HCT116 (cell line): Measurements from ENCODE around the gene SLC25A53. TPM values are rescaled to one million over a fixed set of nuclear protein-coding genes. Genes with fewer than 3 reads are reported as not detected.

Experiments used
- ATAC-seq: fragments of 200-7000 bp; cut with Tn5 transposase; 2 replicates; pipeline ENCODE4 v1.9.1; 2020; ENCODE audit warnings: mild to moderate bottlenecking, moderate library complexity
- BruUV-seq: library from RNA; stranded (reverse); fragments of 400-500 nt; replicated peaks from 2 replicates; lab custom pipeline; 2021; lab: Mats Ljungman, UMichigan
- CTCF ChIA-PET: fragments of 300-600 bp; sonication (Branson Sonifier 250); formaldehyde crosslinking; loops from one replicate; lab custom pipeline; 2021; ENCODE audit warnings: antibody characterized with exemption; lab: Charles Lee
- POLR2A ChIA-PET: fragments of 300-600, 350-600 bp; sonication (Branson Sonifier 250); formaldehyde crosslinking; loops from one replicate; lab custom pipeline; 2021; ENCODE audit warnings: antibody characterized with exemption; lab: Charles Lee
- RAD21 ChIA-PET, 2 experiments: fragments of 300-600 bp; sonication (Branson Sonifier 250); formaldehyde crosslinking; loops; one replicate each; lab custom pipeline; 2023; ENCODE audit warnings: low total read pairs in 2 of 2; ENCODE audit not compliant: uncharacterized antibody in 2 of 2, unreplicated experiment in 2 of 2, low non-redundant PET in 1 of 2; lab: Charles Lee
- DNase-seq: peaks from one replicate; pipeline ENCODE4 v3.0.0-alpha.2; 2010; ENCODE audit warnings: low read depth, low spot score
- H2AFZ ChIP-seq: fragments of 200-600 bp; shearing (Covaris generic), sonication (generic); 2 replicates; pipeline ENCODE4 v1.6.1; 2017; ENCODE audit warnings: low read depth, mixed run types, mixed read lengths, antibody characterized with exemption, low read length; ENCODE audit not compliant: poor library complexity, severe bottlenecking
- H3K27ac ChIP-seq: 2 replicates; pipeline ENCODE4 v1.5.1; 2012; ENCODE audit warnings: low read depth, low read length
- H3K27me3 ChIP-seq: fragments of 200-600 bp; sonication (generic); 2 replicates; pipeline ENCODE4 v1.6.1; 2016; ENCODE audit warnings: mixed run types, low read length, mixed read lengths; ENCODE audit not compliant: insufficient read depth
- H3K36me3 ChIP-seq, 2 experiments: fragments of 200-500 bp in 1 of 2; fragments of 200-600 bp in 1 of 2; sonication (Bioruptor generic) in 1 of 2; sonication (generic) in 1 of 2; 2 replicates each; pipeline versions ENCODE4 v1.5.1 to v1.6.1; 2014 to 2016; ENCODE audit warnings: low read length in 2 of 2, inconsistent platforms in 1 of 2, mixed read lengths in 1 of 2, mixed run types in 1 of 2; ENCODE audit not compliant: insufficient read depth in 2 of 2, control insufficient read depth in 1 of 2
- H3K4me1 ChIP-seq, 2 experiments: fragments of 200-600 bp in 1 of 2; sonication (generic) in 1 of 2; 2 replicates each; pipeline versions ENCODE4 v1.5.1 to v1.6.1; 2012 to 2017; ENCODE audit warnings: low read length in 2 of 2, inconsistent platforms in 1 of 2, mild to moderate bottlenecking in 1 of 2, mixed read lengths in 1 of 2, mixed run types in 1 of 2, moderate library complexity in 1 of 2; ENCODE audit not compliant: insufficient read depth in 2 of 2, control insufficient read depth in 1 of 2
- H3K4me2 ChIP-seq: fragments of 200-600 bp; sonication (generic); 2 replicates; pipeline ENCODE4 v1.6.1; 2017; ENCODE audit warnings: mixed run types, low read length, mixed read lengths
- H3K4me3 ChIP-seq, 2 experiments: fragments of 200-600 bp in 1 of 2; sonication (generic) in 1 of 2; replicated peaks in 1 of 2; 2 replicates each; pipeline ENCODE4 v1.5.1; 2011 to 2016; ENCODE audit warnings: low read length in 2 of 2, control low read depth in 1 of 2, low read depth in 1 of 2, mild to moderate bottlenecking in 1 of 2, mixed read lengths in 1 of 2, mixed run types in 1 of 2
- H3K79me2 ChIP-seq: fragments of 200-600 bp; sonication (generic); 2 replicates; pipeline ENCODE4 v1.6.1; 2017; ENCODE audit warnings: mild to moderate bottlenecking, mixed run types, low read length, moderate library complexity, mixed read lengths; ENCODE audit not compliant: insufficient read depth
- H3K9ac ChIP-seq: fragments of 200-600 bp; sonication (generic); 2 replicates; pipeline ENCODE4 v1.6.1; 2016; ENCODE audit warnings: low read length, mixed read lengths
- H3K9me2 ChIP-seq: fragments of 200-600 bp; sonication (generic), shearing (Covaris generic); 2 replicates; pipeline ENCODE4 v1.6.1; 2017; ENCODE audit warnings: mixed run types, mild to moderate bottlenecking, moderate library complexity; ENCODE audit not compliant: insufficient read depth
- H3K9me3 ChIP-seq, 2 experiments: fragments of 200-500 bp in 1 of 2; fragments of 200-600 bp in 1 of 2; sonication (Bioruptor generic) in 1 of 2; sonication (generic) in 1 of 2; 2 replicates each; pipeline ENCODE4 v1.6.1; 2014 to 2017; ENCODE audit warnings: low read length in 2 of 2, mixed read lengths in 2 of 2, inconsistent platforms in 1 of 2, low read depth in 1 of 2, mild to moderate bottlenecking in 1 of 2, mixed run types in 1 of 2, moderate library complexity in 1 of 2; ENCODE audit not compliant: control insufficient read depth in 1 of 2, insufficient read depth in 1 of 2
- H4K20me1 ChIP-seq: fragments of 200-600 bp; sonication (generic), shearing (Covaris generic); 2 replicates; pipeline ENCODE4 v1.6.1; 2017; ENCODE audit warnings: mixed run types, mild to moderate bottlenecking, moderate library complexity; ENCODE audit not compliant: insufficient read depth
- CBX3 ChIP-seq: IDR thresholded peaks from 2 replicates; pipeline ENCODE4 v1.6.1; 2012; ENCODE audit warnings: low read depth
- CEBPB ChIP-seq: IDR thresholded peaks from 2 replicates; pipeline ENCODE4 v1.6.1; 2012; ENCODE audit warnings: low read depth
- EGR1 ChIP-seq: IDR thresholded peaks from 2 replicates; pipeline ENCODE4 v1.6.1; 2012; ENCODE audit warnings: low read depth
- ELF1 ChIP-seq: IDR thresholded peaks from 2 replicates; pipeline ENCODE4 v1.6.1; 2012; ENCODE audit warnings: low read depth, borderline replicate concordance
- EZH2 ChIP-seq: fragments of 200-600 bp; sonication (generic); IDR thresholded peaks from 2 replicates; pipeline ENCODE4 v1.6.1; 2017; ENCODE audit warnings: antibody characterized with exemption, mixed run types
- FOSL1 ChIP-seq: IDR thresholded peaks from 2 replicates; pipeline ENCODE4 v1.6.1; 2012; ENCODE audit warnings: low read depth
- JUND ChIP-seq: IDR thresholded peaks from 2 replicates; pipeline ENCODE4 v1.6.1; 2012
- POLR2A ChIP-seq: IDR thresholded peaks from 2 replicates; pipeline ENCODE4 v1.7.0; 2011; ENCODE audit warnings: borderline replicate concordance; ENCODE audit not compliant: insufficient read depth, insufficient read length; ENCODE audit errors: extremely low read depth
- POLR2AphosphoS5 ChIP-seq: IDR thresholded peaks from 2 replicates; pipeline ENCODE4 v1.6.1; 2011; ENCODE audit warnings: mild to moderate bottlenecking, low read depth, low read length, moderate library complexity
- SIN3A ChIP-seq: IDR thresholded peaks from 2 replicates; pipeline ENCODE4 v1.6.1; 2012; ENCODE audit warnings: low read depth
- SP1 ChIP-seq: IDR thresholded peaks from 2 replicates; pipeline ENCODE4 v1.6.1; 2012; ENCODE audit warnings: low read depth
- SRF ChIP-seq: IDR thresholded peaks from 2 replicates; pipeline ENCODE4 v1.6.1; 2012; ENCODE audit warnings: low read depth
- TCF7L2 ChIP-seq: IDR thresholded peaks from 2 replicates; pipeline ENCODE4 v1.7.0; 2011; ENCODE audit warnings: borderline replicate concordance, inconsistent platforms; ENCODE audit not compliant: insufficient read depth, insufficient read length; ENCODE audit errors: extremely low read depth
- YY1 ChIP-seq: IDR thresholded peaks from 2 replicates; pipeline ENCODE4 v1.6.1; 2011; ENCODE audit warnings: low read length, low read depth, moderate library complexity, mild to moderate bottlenecking; ENCODE audit not compliant: insufficient replicate concordance; ENCODE audit errors: extremely low read depth
- ZFX ChIP-seq: fragments of 450-650 bp; IDR thresholded peaks from 2 replicates; pipeline ENCODE4 v1.6.1; 2017
- ZNF274 ChIP-seq: fragments of 200-500 bp; sonication (Bioruptor generic); IDR thresholded peaks from 2 replicates; pipeline ENCODE4 v1.6.1; 2014; ENCODE audit warnings: mild to moderate bottlenecking, low read depth, low read length, inconsistent platforms
- intact Hi-C: fragments of 100-400 bp; cut with micrococcal nuclease; formaldehyde crosslinking; loops from 2 replicates; pipeline ENCODE4 v1.10.0; 2022
- total RNA-seq: library from RNA; stranded (reverse); gene quantifications from one replicate; pipeline ENCODE4 v1.2.1, GENCODE V29; 2021; ENCODE audit not compliant: unreplicated experiment
- TF ChIP-seq, protein P1 (sequence below): IDR thresholded peaks from 2 replicates; pipeline ENCODE4 v1.6.1; 2011; ENCODE audit warnings: mild to moderate bottlenecking, low read length, moderate library complexity; ENCODE audit not compliant: insufficient replicate concordance; ENCODE audit errors: extremely low read depth
- TF ChIP-seq, protein P2 (sequence below): IDR thresholded peaks from 2 replicates; pipeline ENCODE4 v1.6.1; 2012
- TF ChIP-seq, protein P3 (sequence below), 3 experiments: fragments of 200-600 bp in 1 of 3; sonication (generic) in 1 of 3; IDR thresholded peaks in 2 of 3; conservative IDR thresholded peaks in 1 of 3; 2 replicates each; pipeline ENCODE4 v1.5.1; 2012 to 2017; ENCODE audit warnings: low read depth in 2 of 3, low read length in 2 of 3, antibody characterized with exemption in 1 of 3, borderline replicate concordance in 1 of 3, control low read depth in 1 of 3, mild to moderate bottlenecking in 1 of 3, mixed read lengths in 1 of 3, mixed run types in 1 of 3, moderate library complexity in 1 of 3; ENCODE audit not compliant: insufficient read depth in 1 of 3

Gene SLC25A53
- total RNA-seq, 1 experiment from 2014 or later = 3.4 TPM

- TF ChIP-seq, protein P1, sequence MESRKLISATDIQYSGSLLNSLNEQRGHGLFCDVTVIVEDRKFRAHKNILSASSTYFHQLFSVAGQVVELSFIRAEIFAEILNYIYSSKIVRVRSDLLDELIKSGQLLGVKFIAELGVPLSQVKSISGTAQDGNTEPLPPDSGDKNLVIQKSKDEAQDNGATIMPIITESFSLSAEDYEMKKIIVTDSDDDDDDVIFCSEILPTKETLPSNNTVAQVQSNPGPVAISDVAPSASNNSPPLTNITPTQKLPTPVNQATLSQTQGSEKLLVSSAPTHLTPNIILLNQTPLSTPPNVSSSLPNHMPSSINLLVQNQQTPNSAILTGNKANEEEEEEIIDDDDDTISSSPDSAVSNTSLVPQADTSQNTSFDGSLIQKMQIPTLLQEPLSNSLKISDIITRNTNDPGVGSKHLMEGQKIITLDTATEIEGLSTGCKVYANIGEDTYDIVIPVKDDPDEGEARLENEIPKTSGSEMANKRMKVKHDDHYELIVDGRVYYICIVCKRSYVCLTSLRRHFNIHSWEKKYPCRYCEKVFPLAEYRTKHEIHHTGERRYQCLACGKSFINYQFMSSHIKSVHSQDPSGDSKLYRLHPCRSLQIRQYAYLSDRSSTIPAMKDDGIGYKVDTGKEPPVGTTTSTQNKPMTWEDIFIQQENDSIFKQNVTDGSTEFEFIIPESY = no peak
- TF ChIP-seq SRF = no peak
- TF ChIP-seq EZH2 = no peak
- TF ChIP-seq CBX3 = no peak
Observed at GRCh38 chrX:104126856-104127255, 30.0 kb downstream of the SLC25A53 start (continued).

GRCh38 chrX:104122829-104123228 lies 34.0 kb downstream of the SLC25A53 start:
- CTCF ChIA-PET = no interaction called here

More at GRCh38 chrX:104122829-104123228, 34.0 kb downstream of the SLC25A53 start:
- TF ChIP-seq ELF1 (no peak), SRF (no peak), CBX3 (no peak), POLR2AphosphoS5 (no peak), SIN3A (no peak), POLR2A (no peak), CEBPB (no peak), EGR1 (no peak), YY1 (no peak), JUND (no peak), ZFX (no peak), FOSL1 (no peak), TCF7L2 (no peak), SP1 (no peak), ZNF274 (no peak)
- TF ChIP-seq, protein P2, sequence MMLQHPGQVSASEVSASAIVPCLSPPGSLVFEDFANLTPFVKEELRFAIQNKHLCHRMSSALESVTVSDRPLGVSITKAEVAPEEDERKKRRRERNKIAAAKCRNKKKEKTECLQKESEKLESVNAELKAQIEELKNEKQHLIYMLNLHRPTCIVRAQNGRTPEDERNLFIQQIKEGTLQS = no peak
- TF ChIP-seq, protein P1 = no peak
- TF ChIP-seq, protein P3, sequence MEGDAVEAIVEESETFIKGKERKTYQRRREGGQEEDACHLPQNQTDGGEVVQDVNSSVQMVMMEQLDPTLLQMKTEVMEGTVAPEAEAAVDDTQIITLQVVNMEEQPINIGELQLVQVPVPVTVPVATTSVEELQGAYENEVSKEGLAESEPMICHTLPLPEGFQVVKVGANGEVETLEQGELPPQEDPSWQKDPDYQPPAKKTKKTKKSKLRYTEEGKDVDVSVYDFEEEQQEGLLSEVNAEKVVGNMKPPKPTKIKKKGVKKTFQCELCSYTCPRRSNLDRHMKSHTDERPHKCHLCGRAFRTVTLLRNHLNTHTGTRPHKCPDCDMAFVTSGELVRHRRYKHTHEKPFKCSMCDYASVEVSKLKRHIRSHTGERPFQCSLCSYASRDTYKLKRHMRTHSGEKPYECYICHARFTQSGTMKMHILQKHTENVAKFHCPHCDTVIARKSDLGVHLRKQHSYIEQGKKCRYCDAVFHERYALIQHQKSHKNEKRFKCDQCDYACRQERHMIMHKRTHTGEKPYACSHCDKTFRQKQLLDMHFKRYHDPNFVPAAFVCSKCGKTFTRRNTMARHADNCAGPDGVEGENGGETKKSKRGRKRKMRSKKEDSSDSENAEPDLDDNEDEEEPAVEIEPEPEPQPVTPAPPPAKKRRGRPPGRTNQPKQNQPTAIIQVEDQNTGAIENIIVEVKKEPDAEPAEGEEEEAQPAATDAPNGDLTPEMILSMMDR (IDR thresholded peaks at IDR 0.05 in 2 of 3, conservative IDR thresholded peaks at IDR 0.05 in 1 of 3; ENCODE audit: borderline replicate concordance in 1 of 3, insufficient read depth in 1 of 3, low read depth in 2 of 3, low read length in 2 of 3) = no peak
- H4K20me1 ChIP-seq = no peaks in the 10 kb centered on the region
- H3K27ac ChIP-seq = no peak overlapping the region
- H3K9ac ChIP-seq = no peak overlapping the region
- no TSS peak for BruUV-seq
- ChIA-PET RAD21 (no interaction called here), POLR2A (no interaction called here)
- no peaks in the 10 kb centered on the region for H3K9me3 ChIP-seq
- H3K27me3 ChIP-seq = no peaks in the 10 kb centered on the region
- no peak overlapping the region for H2AFZ ChIP-seq
- no peak overlapping the region for H3K4me3 ChIP-seq
- no peaks in the 10 kb centered on the region for H3K79me2 ChIP-seq
- ATAC-seq = no peak
- no peak overlapping the region for H3K4me2 ChIP-seq
- H3K4me1 ChIP-seq = no peaks in the 10 kb centered on the region
- DNase-seq = no peak
- intact Hi-C loops = no loop called here
- no peaks in the 10 kb centered on the region for H3K36me3 ChIP-seq
- H3K9me2 ChIP-seq = no peaks in the 10 kb centered on the region
